ENCODE measurements around the gene TUBE1.
"Not testable (repeated sequence)": the region's sequence is repeated elsewhere in the genome, so short reads cannot be mapped to it uniquely, and the experiment has no call there.

GRCh38 chr6:112106026-112106425, 18.7 kb upstream of the TUBE1 start:
- not testable (repeated sequence) for TF ChIP-seq POLR2A (IDR thresholded peaks at IDR 0.05; ENCODE audit: low read length); GATA1 (IDR thresholded peaks at IDR 0.05; ENCODE audit: low read depth, low read length)

Data from erythroblast (primary cell).